CD4-positive, alpha-beta T cell treated with Interleukin-15 for 4 hours (primary cell): ENCODE data around the gene FOXQ1.

Experiments used
- DNase-seq: peaks from one replicate; pipeline ENCODE4 v3.0.0-alpha.2; 2020; ENCODE audit warnings: low spot score

The FOXQ1 gene

GRCh38 chr6:1363298-1363697 lies 51.4 kb downstream of the FOXQ1 start:
- DNase-seq, result no peak

GRCh38 chr6:1363729-1364572 lies 52.1 kb downstream of the FOXQ1 start:
- DNase-seq, result no peak
